GM03348 (cell line): Measurements from ENCODE around the gene PDXDC1.
"Not testable (repeated sequence)": the region's sequence is repeated elsewhere in the genome, so short reads cannot be mapped to it uniquely, and the experiment has no call there.

Source experiments
- DNase-seq: peaks from one replicate; pipeline ENCODE4 v3.0.0; 2012; ENCODE audit warnings: low spot score

Gene PDXDC1

DNA sequence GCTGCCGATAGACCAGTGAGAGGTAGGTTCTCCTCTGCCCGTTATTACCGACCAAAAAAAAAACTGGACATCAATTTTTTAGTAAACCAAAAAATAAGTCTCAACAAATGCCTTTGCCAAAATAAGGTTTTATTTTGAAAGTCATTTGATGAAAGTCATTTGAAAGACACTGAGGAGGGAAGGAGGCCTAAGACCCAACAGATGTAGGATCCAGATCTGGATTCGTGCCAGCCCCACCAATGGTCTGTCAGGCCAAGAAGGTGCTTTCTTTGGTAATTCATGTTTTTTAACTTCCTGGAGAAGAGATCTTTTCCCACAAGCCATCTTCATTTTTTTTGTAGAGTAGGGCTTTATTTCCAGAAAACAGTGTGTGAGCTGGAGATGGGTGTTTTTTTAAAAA, 62.9 kb downstream of the PDXDC1 start:
- DNase-seq = no peak

GRCh38 chr16:15038689-15039088, 63.9 kb downstream of the PDXDC1 start:
- no peak for DNase-seq

- peak; percentile 92 for DNase-seq
These were observed 66.6 kb downstream of the PDXDC1 start for GRCh38 chr16:15041271-15042004.

DNA sequence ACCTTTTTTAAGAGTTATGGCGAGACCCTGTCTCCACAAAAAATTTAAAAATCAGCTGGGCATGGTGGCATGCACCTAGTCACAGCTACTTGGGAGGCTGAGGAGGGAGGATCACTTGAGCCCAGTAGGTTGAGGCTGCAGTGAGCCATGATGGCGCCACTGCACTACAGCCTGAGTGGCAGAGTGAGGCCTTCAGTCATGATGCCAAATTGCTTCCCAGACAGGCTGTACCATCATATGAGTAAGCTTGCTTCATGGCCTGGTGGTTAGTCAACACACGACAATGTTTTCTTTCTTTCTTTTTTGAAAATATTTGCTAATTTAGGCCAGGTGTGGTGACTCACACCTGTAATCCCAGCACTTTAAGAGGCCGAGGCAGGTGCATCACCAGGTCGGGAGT, 68.5 kb downstream of the PDXDC1 start:
- DNase-seq = no peak

- DNase-seq = no peak
These were observed 69.5 kb downstream of the PDXDC1 start for GRCh38 chr16:15044286-15044685.

DNA sequence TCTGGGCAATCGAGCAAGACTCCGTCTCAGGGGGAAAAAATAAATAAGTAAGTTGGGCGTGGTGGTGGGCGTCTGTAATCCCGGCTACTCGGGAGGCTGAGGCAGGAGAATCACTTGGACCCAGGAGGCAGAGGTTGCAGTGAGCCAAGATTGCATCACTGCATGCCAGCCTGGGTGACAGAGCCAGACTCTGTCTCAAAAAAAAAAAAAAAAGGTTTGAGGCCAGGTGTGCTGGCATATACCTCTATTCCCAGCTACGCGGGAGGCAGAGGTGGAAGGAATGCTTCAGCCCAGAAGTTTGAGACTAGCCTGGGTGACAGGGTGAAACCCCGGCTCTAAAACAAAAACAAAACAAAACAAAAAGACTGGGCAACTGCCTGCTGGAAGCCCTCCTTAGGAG, 70.4 kb downstream of the PDXDC1 start:
- DNase-seq = not testable (repeated sequence)

GRCh38 chr16:15046692-15047376, 72.0 kb downstream of the PDXDC1 start:
- DNase-seq = no peak

- DNase-seq = no peak
These were observed 74.9 kb downstream of the PDXDC1 start for GRCh38 chr16:15049581-15050180.

DNA sequence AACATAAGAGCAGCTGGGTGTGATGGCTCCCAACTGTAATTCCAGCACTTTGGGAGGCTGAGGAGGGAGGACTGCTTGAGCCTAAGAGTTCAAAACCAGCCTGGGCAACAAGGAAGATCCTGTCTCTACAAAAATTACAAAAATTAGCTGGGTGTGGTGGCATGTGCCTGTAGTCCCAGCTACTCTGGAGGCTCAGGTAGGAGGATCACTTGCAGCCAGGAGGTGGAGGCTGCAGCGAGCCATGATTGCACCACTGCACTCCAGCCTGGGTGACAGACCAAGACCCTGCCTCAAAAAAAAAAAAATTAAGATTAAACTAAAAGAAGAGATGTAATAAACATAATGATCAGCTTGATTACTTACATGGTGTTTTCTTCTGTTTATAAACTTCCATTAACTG, 75.6 kb downstream of the PDXDC1 start:
- DNase-seq = not testable (repeated sequence)

DNA sequence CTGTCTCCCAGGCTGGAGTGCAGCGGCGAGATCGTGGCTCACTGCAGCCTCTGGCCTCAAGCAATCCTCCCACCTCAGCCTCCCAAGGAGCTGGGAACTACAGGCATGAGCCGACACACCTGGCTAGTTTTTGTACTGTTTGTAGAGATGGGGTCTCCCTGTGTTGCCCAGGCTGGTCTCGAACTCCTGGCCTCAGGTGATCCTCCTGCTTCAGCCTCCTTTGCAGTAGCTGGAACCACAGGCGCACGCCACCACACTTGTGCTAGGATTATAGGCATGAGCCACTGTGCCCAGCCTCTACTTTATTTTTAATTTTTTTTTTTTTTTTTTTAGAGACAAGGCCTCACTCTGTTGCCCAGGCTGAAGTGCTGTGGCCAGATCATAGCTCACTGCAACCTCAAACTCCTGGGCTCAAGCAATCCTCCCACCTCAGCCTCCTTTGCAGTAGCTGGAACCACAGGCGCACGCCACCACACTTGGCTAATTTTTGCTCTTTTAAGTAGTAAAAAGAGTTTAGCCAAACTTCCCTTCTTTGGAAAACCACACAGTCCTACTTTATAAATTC, 76.6 kb downstream of the PDXDC1 start:
- DNase-seq = no peak

DNA sequence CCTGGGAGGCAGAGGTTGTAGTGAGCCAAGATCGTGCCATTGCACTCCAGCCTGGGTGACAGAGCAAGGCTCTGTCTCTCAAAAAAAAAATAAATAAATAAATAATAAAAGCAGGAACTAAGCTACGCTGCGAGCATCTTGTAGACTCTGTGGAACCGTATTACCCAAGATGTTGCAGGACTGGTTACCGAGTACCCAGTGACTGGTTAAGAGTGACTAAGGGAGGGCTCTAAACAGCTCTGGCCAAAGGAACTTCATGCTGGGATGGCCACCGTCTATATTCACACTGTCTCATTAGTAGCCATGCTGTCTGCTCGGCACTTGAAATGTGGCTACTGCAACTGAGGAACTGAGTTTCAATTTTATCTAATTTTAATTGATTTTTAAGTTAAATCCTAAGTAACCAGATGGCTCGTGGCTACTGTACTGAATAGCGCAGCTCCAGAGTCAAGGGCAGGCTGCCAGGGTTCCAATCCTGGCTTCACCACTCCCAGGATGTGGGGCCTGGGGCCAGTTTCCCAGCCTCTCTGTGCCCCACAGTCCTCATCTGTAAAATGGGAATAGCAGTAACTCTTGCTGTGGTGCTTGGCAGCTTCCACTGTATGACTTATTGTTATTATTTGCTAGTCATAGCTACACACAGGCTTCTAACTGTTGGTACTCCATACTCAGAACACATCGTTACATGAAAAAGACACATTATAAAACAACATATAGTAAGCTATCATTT, 78.1 kb downstream of the PDXDC1 start:
- DNase-seq = no peak

- no peak for DNase-seq
These were observed 79.1 kb downstream of the PDXDC1 start for GRCh38 chr16:15053904-15054303.

DNA sequence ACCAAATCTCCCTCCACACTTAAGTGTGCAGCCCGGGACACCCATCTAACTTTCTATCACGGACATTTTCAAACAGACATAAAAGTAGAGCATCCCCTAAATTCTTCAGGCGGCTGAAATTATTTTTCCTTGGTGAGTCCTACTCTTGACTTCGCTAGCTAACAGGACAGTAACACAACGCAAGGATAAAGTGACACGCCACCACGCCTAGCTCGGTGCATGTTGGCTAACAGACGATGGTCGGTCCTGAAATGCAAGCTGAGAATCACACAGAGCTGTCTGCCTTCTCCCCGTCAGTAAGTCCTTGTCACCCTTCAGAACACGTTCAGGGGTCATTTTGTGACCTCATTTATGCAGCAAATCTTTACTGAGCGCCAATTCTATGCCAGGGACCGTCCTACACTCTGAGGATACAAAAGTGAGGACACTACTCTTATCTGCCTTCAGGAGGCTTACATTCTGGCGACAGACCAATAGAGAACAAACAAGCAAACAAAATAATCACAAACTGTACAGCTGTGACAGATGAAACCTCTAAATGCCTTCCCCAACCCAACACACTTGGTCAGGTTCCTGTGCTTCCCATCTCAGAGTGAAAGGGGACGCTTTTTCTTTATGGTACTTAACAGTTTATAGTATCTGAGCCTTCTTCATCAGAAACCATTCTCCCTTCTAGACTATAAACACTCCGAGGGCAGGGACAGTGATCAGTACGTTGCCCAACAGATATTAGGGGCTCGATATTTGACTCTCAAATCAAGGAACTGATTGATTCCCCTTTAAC, 79.7 kb downstream of the PDXDC1 start:
- DNase-seq = no peak

DNA sequence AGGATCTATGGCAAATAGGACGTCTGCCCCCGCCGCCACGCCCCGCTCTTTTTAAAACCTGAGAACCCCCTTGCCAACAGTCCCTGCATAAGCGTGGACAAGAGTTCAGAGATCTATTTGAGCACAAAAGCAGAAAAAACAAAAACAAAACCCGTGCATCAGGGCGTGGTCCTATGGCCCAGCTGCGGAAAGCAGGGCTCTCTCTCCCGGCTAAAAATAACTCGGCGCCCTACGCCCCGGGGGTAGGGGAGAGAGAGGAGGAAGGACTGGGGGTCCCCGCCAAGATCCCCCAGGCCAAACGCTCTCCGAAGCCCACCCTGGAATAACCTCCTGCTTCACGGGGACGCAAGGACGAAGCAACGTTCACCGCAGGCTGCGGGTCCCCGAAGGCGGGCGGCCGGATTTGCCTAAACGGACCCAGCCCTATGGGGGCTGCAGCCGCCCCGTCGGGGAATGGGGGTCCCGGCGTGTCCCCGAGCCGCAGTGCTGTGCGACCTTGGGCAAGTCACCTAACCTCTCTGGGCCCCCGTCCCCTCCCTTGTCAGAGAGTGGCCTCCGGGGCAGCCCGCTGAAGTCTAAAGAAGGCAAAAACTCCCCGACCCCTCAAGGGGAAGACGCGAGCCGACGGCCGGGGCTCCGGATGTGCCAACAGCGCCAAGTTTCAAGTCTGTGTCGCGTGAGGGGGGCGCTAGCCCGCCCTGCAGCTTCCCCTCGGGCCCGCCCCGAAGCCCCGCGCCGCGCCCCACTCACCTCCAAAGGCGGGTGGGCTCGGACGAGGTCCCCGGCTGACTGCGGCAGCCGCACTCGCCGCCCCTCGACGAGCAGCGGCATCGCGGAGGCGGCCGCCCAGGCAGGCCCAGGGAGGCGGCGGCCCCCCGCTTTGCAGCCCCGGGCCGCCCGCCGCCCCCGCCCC, 80.6 kb downstream of the PDXDC1 start:
- peak; percentile 58 for DNase-seq

DNA sequence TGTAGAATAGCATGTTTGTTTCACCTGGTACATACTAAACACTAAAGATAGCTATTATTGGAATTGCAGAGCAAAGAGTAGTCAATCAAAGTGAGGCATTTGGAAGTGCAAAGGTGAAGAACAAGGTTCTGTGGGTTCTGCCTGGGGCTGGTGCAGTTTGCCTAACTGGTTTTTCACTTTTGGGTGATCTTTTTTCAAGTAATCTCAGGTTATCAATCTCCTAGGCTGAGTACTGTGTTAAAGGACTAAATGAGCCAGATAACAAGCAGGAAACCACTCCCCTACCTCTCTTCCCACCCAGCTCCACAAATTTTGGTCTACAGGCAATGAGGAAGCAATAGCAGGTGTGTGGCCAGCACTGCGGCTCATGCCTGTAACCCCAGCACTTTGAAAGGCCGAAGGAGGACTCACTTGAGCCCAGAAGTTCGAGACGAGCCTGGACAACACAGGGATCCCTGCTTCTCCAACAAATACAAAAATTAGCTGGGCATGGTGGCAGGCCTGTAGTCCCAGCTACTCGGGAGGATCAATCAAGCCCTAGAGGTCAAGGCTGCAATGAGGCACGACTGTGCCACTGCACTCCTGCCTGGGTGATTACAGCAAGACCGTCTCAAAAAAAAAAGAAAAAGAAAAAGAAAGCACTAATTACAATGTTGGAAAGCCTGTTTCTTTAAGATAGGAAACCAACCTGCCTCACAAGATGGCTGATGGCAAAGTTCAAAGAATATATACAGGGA, 83.0 kb downstream of the PDXDC1 start:
- no peak for DNase-seq

GRCh38 chr16:15059324-15059723, 84.5 kb downstream of the PDXDC1 start:
- DNase-seq = no peak

- not testable (repeated sequence) for DNase-seq
These were observed 87.4 kb downstream of the PDXDC1 start for GRCh38 chr16:15062085-15062810.

DNA sequence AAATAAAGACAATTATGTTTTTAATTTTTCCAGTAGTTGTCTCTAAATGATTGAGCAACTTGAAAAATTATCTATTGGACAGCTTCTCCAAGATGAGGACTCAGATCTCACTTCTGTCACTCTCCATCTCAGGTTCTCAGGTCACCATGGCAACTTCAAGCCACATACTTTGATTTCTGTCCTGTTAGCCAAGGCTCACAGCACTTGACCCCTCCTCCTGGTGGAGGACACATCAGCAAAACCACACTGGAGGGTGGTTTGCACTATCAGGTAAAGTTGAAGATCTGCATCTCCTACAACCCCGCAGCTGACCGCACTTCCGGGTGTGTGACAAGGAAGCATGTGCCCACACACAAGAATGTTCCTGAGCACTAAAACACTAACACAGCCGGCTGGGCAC, 91.1 kb downstream of the PDXDC1 start:
- not testable (repeated sequence) for DNase-seq

GRCh38 chr16:15066690-15067089, 91.9 kb downstream of the PDXDC1 start:
- not testable (repeated sequence) for DNase-seq
